ENCODE measurements around the gene ANKRD11. TPM values are rescaled to one million over a fixed set of nuclear protein-coding genes. Genes with fewer than 3 reads are reported as not detected.

The ANKRD11 gene
- total and polyA plus RNA-seq, 12 donors, result 47.7 to 93.6 (median 66.2) TPM

GRCh38 chr16:89519881-89520280, 29.5 kb upstream of the ANKRD11 start:
- no peak for ATAC-seq
- 85 to 88% methylated on average over 15 of the region's 15 CpGs for WGBS, 2 donors

GRCh38 chr16:89517128-89517527, 26.8 kb upstream of the ANKRD11 start:
- no peaks in the 10 kb centered on the region for H3K27me3 ChIP-seq
- no peaks in the 10 kb centered on the region for H3K4me1 ChIP-seq
- no peak for TF ChIP-seq CTCF (IDR thresholded peaks at IDR 0.05)
- 68 to 80% methylated on average over 9 of the region's 9 CpGs for WGBS, 2 donors
- no peak overlapping the region for H3K27ac ChIP-seq
- H3K36me3 ChIP-seq, result peaks cover 0 to 100% (median 54%) of the 10 kb centered on the region in 9 donors
- intact Hi-C loops (cut with DNase I), result no loop called here
- H3K4me3 ChIP-seq, result no peak overlapping the region
- ATAC-seq (no peak), DNase-seq (no peak)
- H3K9me3 ChIP-seq, result no peaks in the 10 kb centered on the region

More at GRCh38 chr16:89519881-89520280, 29.5 kb upstream of the ANKRD11 start:
- Histone ChIP-seq H3K9me3 (no peaks in the 10 kb centered on the region), H3K4me3 (no peak overlapping the region), H3K27me3 (no peaks in the 10 kb centered on the region), H3K27ac (no peak overlapping the region), H3K36me3 (peaks cover 0 to 100% (median 43%) of the 10 kb centered on the region in 9 donors), H3K4me1 (peaks cover 0 to 19% (median 7%) of the 10 kb centered on the region in 9 donors)
- no peak for TF ChIP-seq CTCF (IDR thresholded peaks at IDR 0.05)
- no peak for DNase-seq
- intact Hi-C loops (cut with DNase I), result no loop called here

- Histone ChIP-seq H3K27ac (no peak overlapping the region), H3K4me3 (no peak overlapping the region), H3K27me3 (no peaks in the 10 kb centered on the region), H3K4me1 (peaks cover 0 to 23% (median 18%) of the 10 kb centered on the region in 9 donors), H3K36me3 (peaks cover 0 to 73% (median 54%) of the 10 kb centered on the region in 9 donors), H3K9me3 (no peaks in the 10 kb centered on the region)
- ATAC-seq (no peak), DNase-seq (no peak)
- intact Hi-C loops (cut with DNase I), result loop anchor here in 1 of 10 donors (5.0 kb wide), 1 partner anchor 175 kb away; no protein-coding TSS in a partner anchor
- TF ChIP-seq CTCF (IDR thresholded peaks at IDR 0.05), result no peak
- WGBS, 2 donors, result 93 to 94% methylated on average over 9 of the region's 9 CpGs
Observed at GRCh38 chr16:89512453-89512852, 22.1 kb upstream of the ANKRD11 start.

GRCh38 chr16:89511374-89511773, 21.0 kb upstream of the ANKRD11 start:
- 64 to 67% methylated on average over 8 of the region's 8 CpGs for WGBS, 2 donors
- peaks cover 9 to 34% (median 29%) of the 10 kb centered on the region in 9 donors for H3K4me1 ChIP-seq
- intact Hi-C loops (cut with DNase I), result loop anchor here in 1 of 10 donors (5.0 kb wide), 1 partner anchor 174 kb away; no protein-coding TSS in a partner anchor
- H3K36me3 ChIP-seq, result peaks cover 0 to 62% (median 50%) of the 10 kb centered on the region in 9 donors
- no peaks in the 10 kb centered on the region for H3K27me3 ChIP-seq
- no peak overlapping the region for H3K27ac ChIP-seq
- H3K9me3 ChIP-seq, result no peaks in the 10 kb centered on the region
- DNase-seq (no peak), ATAC-seq (no peak)
- TF ChIP-seq CTCF (IDR thresholded peaks at IDR 0.05), result no peak
- H3K4me3 ChIP-seq, result no peak overlapping the region

Data from heart right ventricle (tissue), 16 donors.